ENCODE measurements around the gene FSHR.

DNA sequence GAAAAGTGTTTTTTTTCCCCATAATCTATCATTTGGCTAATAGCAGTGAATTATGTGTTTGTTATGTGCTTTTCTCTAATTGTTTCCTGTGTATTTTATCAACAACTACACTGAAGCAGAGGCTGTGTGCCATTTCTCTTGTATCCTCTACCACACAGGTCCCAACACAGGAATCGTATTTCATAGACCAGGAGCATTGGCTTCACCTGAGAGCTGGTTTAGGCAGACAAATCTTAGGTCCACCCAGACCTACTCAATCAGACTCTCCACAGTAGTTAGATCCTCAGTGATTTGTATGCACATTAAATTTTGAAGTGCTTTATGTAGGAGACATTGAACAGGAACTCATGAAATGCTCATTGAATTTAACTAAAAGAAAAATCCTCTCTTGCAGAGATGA lies 109.2 kb downstream of the FSHR start:
- no peak for TF ChIP-seq POLR2A (IDR thresholded peaks at IDR 0.05)
- TF ChIP-seq, protein P1, sequence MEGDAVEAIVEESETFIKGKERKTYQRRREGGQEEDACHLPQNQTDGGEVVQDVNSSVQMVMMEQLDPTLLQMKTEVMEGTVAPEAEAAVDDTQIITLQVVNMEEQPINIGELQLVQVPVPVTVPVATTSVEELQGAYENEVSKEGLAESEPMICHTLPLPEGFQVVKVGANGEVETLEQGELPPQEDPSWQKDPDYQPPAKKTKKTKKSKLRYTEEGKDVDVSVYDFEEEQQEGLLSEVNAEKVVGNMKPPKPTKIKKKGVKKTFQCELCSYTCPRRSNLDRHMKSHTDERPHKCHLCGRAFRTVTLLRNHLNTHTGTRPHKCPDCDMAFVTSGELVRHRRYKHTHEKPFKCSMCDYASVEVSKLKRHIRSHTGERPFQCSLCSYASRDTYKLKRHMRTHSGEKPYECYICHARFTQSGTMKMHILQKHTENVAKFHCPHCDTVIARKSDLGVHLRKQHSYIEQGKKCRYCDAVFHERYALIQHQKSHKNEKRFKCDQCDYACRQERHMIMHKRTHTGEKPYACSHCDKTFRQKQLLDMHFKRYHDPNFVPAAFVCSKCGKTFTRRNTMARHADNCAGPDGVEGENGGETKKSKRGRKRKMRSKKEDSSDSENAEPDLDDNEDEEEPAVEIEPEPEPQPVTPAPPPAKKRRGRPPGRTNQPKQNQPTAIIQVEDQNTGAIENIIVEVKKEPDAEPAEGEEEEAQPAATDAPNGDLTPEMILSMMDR (IDR thresholded peaks at IDR 0.05): no peak
